ENCODE results near the gene SCARF2. TPM values are rescaled to one million over a fixed set of nuclear protein-coding genes. Genes with fewer than 3 reads are reported as not detected.
A peak's percentile ranks its signal among the peaks of the same experiment; 100 is the strongest.

Gene SCARF2
- total RNA-seq, 4 donors from 2014 or later, result 3.4 to 15.9 (median 8.7) TPM

GRCh38 chr22:20422271-20423007 lies 15.2 kb downstream of the SCARF2 start:
- H3K9me3 ChIP-seq, result no peaks in the 10 kb centered on the region
- intact Hi-C loops (cut with DNase I; ENCODE audit: low total_unique reads) (no loop called here), in situ Hi-C loops (cut with MboI; ENCODE audit: low pct_ligation_motif_present in 1 of 4, low pct_unique_long_range_greater_than_20kb in 1 of 4, low sequenced_read_pairs in 3 of 4) (loop anchor here in 1 of 4 donors (25.0 kb wide), 1 partner anchor 315 kb away; no protein-coding TSS in a partner anchor)
- no peak overlapping the region for H3K4me3 ChIP-seq
- peaks cover 46% of the 10 kb centered on the region for H3K27me3 ChIP-seq
- no peaks in the 10 kb centered on the region for H3K36me3 ChIP-seq
- no peak for TF ChIP-seq EP300 (IDR thresholded peaks at IDR 0.05; ENCODE audit: low read depth)
- 69% methylated on average over 21 of the region's 21 CpGs; no CpG with 5 or more reads in 1 of the 2 donors for WGBS, 2 donors (ENCODE audit: low coverage in 1 of 2)
- H3K4me1 ChIP-seq, result peaks cover 4 to 31% (median 13%) of the 10 kb centered on the region in 4 donors
- DNase-seq, result no peak
- H3K27ac ChIP-seq, result peak overlapping the region; percentile 5 to 50 (median 38)

- Histone ChIP-seq H3K9me3 (no peaks in the 10 kb centered on the region), H3K4me1 (peaks cover 4 to 31% (median 13%) of the 10 kb centered on the region in 4 donors), H3K27me3 (peaks cover 36% of the 10 kb centered on the region), H3K27ac (no peak overlapping the region), H3K4me3 (no peak overlapping the region), H3K36me3 (no peaks in the 10 kb centered on the region)
- intact Hi-C loops (cut with DNase I; ENCODE audit: low total_unique reads), result no loop called here
- TF ChIP-seq POLR2AphosphoS5 (IDR thresholded peaks at IDR 0.05), result no peak
- TF ChIP-seq EP300 (IDR thresholded peaks at IDR 0.05; ENCODE audit: low read depth), result no peak
- TF ChIP-seq CTCF (IDR thresholded peaks at IDR 0.05), result no peak
- TF ChIP-seq POLR2A (IDR thresholded peaks at IDR 0.05), result no peak
- in situ Hi-C loops (cut with MboI; ENCODE audit: low pct_ligation_motif_present in 1 of 4, low pct_unique_long_range_greater_than_20kb in 1 of 4, low sequenced_read_pairs in 3 of 4), result loop anchor here in 1 of 4 donors (25.0 kb wide), 1 partner anchor 316 kb away; no protein-coding TSS in a partner anchor
- WGBS, 2 donors (ENCODE audit: low coverage in 1 of 2), result 80% methylated on average over 7 of the region's 7 CpGs; no CpG with 5 or more reads in 1 of the 2 donors
- DNase-seq, result no peak
Observed at GRCh38 chr22:20421507-20421874, 16.1 kb downstream of the SCARF2 start.

GRCh38 chr22:20420157-20420842 lies 17.3 kb downstream of the SCARF2 start:
- intact Hi-C loops (cut with DNase I; ENCODE audit: low total_unique reads) (no loop called here), in situ Hi-C loops (cut with MboI; ENCODE audit: low pct_ligation_motif_present in 1 of 4, low pct_unique_long_range_greater_than_20kb in 1 of 4, low sequenced_read_pairs in 3 of 4) (loop anchor here in 1 of 4 donors (25.0 kb wide), 1 partner anchor 317 kb away; no protein-coding TSS in a partner anchor)
- WGBS, 2 donors (ENCODE audit: low coverage in 1 of 2), result 74 to 84% methylated on average over 9 to 11 of the region's 11 CpGs
- Histone ChIP-seq H3K9me3 (no peaks in the 10 kb centered on the region), H3K27ac (no peak overlapping the region), H3K36me3 (no peaks in the 10 kb centered on the region), H3K27me3 (peaks cover 24% of the 10 kb centered on the region), H3K4me1 (peaks cover 4 to 26% (median 11%) of the 10 kb centered on the region in 4 donors), H3K4me3 (no peak overlapping the region)
- no peak for DNase-seq
- TF ChIP-seq CTCF (IDR thresholded peaks at IDR 0.05), result no peak
- no peak for TF ChIP-seq EP300 (IDR thresholded peaks at IDR 0.05; ENCODE audit: low read depth)
- no peak for TF ChIP-seq POLR2A (IDR thresholded peaks at IDR 0.05)
- TF ChIP-seq POLR2AphosphoS5 (IDR thresholded peaks at IDR 0.05), result no peak

GRCh38 chr22:20419664-20419951 lies 18.0 kb downstream of the SCARF2 start:
- in situ Hi-C loops (cut with MboI; ENCODE audit: low pct_ligation_motif_present in 1 of 4, low pct_unique_long_range_greater_than_20kb in 1 of 4, low sequenced_read_pairs in 3 of 4), result loop anchor here in 1 of 4 donors (25.0 kb wide), 1 partner anchor 318 kb away; no protein-coding TSS in a partner anchor
- intact Hi-C loops (cut with DNase I; ENCODE audit: low total_unique reads), result loop anchor here (2.0 to 5.0 kb wide), 3 partner anchors 37 to 278 kb away; partner anchors contain the start of gene KLHL22
- no peaks in the 10 kb centered on the region for H3K9me3 ChIP-seq
- no peak overlapping the region for H3K27ac ChIP-seq
- H3K4me3 ChIP-seq, result no peak overlapping the region
- TF ChIP-seq CTCF (IDR thresholded peaks at IDR 0.05), result no peak
- no peaks in the 10 kb centered on the region for H3K36me3 ChIP-seq
- peaks cover 4 to 26% (median 11%) of the 10 kb centered on the region in 4 donors for H3K4me1 ChIP-seq
- peaks cover 17% of the 10 kb centered on the region for H3K27me3 ChIP-seq
- WGBS, 2 donors (ENCODE audit: low coverage in 1 of 2), result 78 to 92% methylated on average over 2 of the region's 2 CpGs
- no peak for DNase-seq
